Nephron (organoid): Measurements from ENCODE around the gene SNAPC2.
"Not testable (repeated sequence)": the region's sequence is repeated elsewhere in the genome, so short reads cannot be mapped to it uniquely, and the experiment has no call there.

ENCODE experiments used
- H3K27ac Mint-ChIP-seq, 3 experiments: 2 replicates each; pipeline ENCODE4 v1.8.0; 2020; ENCODE audit warnings: mixed read lengths in 3 of 3, mild to moderate bottlenecking in 2 of 3, moderate library complexity in 1 of 3
- H3K27me3 Mint-ChIP-seq: 2 replicates; pipeline ENCODE4 v1.8.0; 2021; ENCODE audit warnings: low read depth, mild to moderate bottlenecking, moderate library complexity, mixed read lengths
- H3K36me3 Mint-ChIP-seq: 2 replicates; pipeline ENCODE4 v1.8.0; 2020; ENCODE audit warnings: low read depth, mixed read lengths
- H3K4me1 Mint-ChIP-seq: 2 replicates; pipeline ENCODE4 v1.8.0; 2020; ENCODE audit warnings: mixed read lengths
- H3K4me3 Mint-ChIP-seq, 3 experiments: 2 replicates each; pipeline ENCODE4 v1.8.0; 2020; ENCODE audit warnings: mild to moderate bottlenecking in 3 of 3, mixed read lengths in 3 of 3, moderate library complexity in 2 of 3
- H3K9me3 Mint-ChIP-seq: 2 replicates; pipeline ENCODE4 v1.8.0; 2020; ENCODE audit warnings: mixed read lengths
- TF ChIP-seq, protein P1 (sequence below), 3 experiments: fragments of 200-600 bp; sonication (generic); IDR thresholded peaks; one replicate each; pipeline ENCODE4 v1.5.0; 2021; ENCODE audit warnings: antibody characterized with exemption in 3 of 3; ENCODE audit not compliant: unreplicated experiment in 3 of 3

Gene SNAPC2

DNA sequence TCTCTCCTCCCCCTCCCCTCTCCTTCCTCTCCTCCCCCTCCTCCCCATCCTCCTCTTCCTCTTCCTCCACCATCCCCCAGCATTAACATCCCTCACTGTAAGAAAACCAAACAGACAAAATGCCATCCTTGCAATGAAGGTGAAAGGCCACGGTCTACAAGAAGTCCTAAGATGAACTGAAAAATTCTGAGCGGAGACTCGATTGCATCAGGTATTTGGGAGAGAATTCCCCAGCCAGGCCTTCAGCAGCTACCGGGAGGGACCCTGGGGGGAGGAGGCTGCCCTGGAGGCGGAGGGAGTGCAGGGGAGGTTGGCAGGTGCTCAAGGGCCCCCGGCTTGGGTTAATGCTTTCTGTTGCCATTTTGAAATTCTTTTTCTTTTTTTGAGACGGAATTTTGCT is 33.4 kb downstream of the SNAPC2 start:
- Mint-ChIP-seq H3K4me3 (no peak overlapping the region), H3K27me3 (no peaks in the 10 kb centered on the region), H3K9me3 (no peaks in the 10 kb centered on the region), H3K4me1 (no peaks in the 10 kb centered on the region), H3K36me3 (peaks cover 9% of the 10 kb centered on the region), H3K27ac (peak overlapping the region in 1 of 3 experiments; percentile 21)
- TF ChIP-seq, protein P1, sequence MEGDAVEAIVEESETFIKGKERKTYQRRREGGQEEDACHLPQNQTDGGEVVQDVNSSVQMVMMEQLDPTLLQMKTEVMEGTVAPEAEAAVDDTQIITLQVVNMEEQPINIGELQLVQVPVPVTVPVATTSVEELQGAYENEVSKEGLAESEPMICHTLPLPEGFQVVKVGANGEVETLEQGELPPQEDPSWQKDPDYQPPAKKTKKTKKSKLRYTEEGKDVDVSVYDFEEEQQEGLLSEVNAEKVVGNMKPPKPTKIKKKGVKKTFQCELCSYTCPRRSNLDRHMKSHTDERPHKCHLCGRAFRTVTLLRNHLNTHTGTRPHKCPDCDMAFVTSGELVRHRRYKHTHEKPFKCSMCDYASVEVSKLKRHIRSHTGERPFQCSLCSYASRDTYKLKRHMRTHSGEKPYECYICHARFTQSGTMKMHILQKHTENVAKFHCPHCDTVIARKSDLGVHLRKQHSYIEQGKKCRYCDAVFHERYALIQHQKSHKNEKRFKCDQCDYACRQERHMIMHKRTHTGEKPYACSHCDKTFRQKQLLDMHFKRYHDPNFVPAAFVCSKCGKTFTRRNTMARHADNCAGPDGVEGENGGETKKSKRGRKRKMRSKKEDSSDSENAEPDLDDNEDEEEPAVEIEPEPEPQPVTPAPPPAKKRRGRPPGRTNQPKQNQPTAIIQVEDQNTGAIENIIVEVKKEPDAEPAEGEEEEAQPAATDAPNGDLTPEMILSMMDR (IDR thresholded peaks at IDR 0.05; ENCODE audit: unreplicated experiment in 3 of 3), result no peak

DNA sequence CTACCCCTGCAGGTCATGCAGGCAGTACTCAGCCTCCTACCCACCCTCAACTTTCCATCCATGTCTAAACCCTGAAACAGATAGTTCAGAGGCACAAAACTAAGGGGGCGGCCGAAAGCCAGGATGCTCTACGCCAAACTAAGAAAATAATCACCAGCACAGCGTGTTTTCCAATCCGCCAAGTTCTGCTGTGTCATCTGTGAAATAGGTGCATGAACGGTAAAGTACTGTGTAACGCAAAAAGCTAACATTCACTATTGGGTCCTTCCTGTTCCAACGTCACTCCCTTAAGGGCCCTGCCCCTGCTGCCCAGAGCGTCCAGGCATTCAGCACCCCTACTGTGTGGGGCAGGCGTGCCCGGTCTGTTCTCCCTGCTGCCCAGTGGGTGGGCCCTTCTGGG is 35.6 kb downstream of the SNAPC2 start:
- Mint-ChIP-seq H3K27me3 (no peaks in the 10 kb centered on the region), H3K4me3 (no peak overlapping the region), H3K9me3 (no peaks in the 10 kb centered on the region), H3K36me3 (peaks cover 16% of the 10 kb centered on the region), H3K4me1 (no peaks in the 10 kb centered on the region), H3K27ac (peak overlapping the region in 1 of 3 experiments; percentile 25)
- TF ChIP-seq, protein P1 (IDR thresholded peaks at IDR 0.05; ENCODE audit: unreplicated experiment in 3 of 3), result no peak

- Mint-ChIP-seq H3K27me3 (no peaks in the 10 kb centered on the region), H3K4me1 (no peaks in the 10 kb centered on the region), H3K9me3 (no peaks in the 10 kb centered on the region), H3K4me3 (no peak overlapping the region), H3K27ac (peak overlapping the region in 1 of 3 experiments; percentile 46), H3K36me3 (peaks cover 34% of the 10 kb centered on the region)
- TF ChIP-seq, protein P1 (IDR thresholded peaks at IDR 0.05; ENCODE audit: unreplicated experiment in 3 of 3), result no peak
Measured at GRCh38 chr19:7959211-7959610, 39.1 kb downstream of the SNAPC2 start.

DNA sequence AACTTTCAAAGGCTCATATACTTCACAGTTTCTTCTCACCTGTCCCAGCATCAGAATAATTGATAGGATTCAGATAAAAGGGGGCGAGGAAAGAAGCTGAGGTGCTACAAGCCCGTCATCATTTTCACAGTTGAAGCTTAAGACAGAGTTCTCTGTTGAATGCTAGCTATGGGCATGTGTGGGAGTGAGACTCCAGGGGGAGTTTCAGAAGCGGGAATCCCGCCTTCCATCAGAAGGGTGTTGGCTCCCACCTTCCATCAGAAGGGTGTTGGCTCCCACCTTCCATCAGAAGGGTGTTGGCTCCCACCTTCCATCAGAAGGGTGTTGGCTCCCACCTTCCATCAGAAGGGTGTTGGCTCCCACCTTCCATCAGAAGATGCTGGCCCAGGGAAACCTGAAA is 40.9 kb downstream of the SNAPC2 start:
- H3K36me3 Mint-ChIP-seq, result peaks cover 42% of the 10 kb centered on the region
- H3K9me3 Mint-ChIP-seq, H3K4me1 Mint-ChIP-seq, H3K27me3 Mint-ChIP-seq, H3K4me3 Mint-ChIP-seq: not testable (repeated sequence)
- peak overlapping the region in 1 of 3 experiments; percentile 28 for H3K27ac Mint-ChIP-seq

GRCh38 chr19:7961920-7962626 is 41.9 kb downstream of the SNAPC2 start:
- TF ChIP-seq, protein P1 (IDR thresholded peaks at IDR 0.05; ENCODE audit: unreplicated experiment in 3 of 3), result no peak
- Mint-ChIP-seq H3K9me3 (no peaks in the 10 kb centered on the region), H3K27me3 (no peaks in the 10 kb centered on the region)

GRCh38 chr19:7962644-7963268 is 42.6 kb downstream of the SNAPC2 start:
- TF ChIP-seq, protein P1 (IDR thresholded peaks at IDR 0.05; ENCODE audit: unreplicated experiment in 3 of 3), result no peak
- peaks cover 49% of the 10 kb centered on the region for H3K36me3 Mint-ChIP-seq
- no peaks in the 10 kb centered on the region for H3K27me3 Mint-ChIP-seq
- H3K4me3 Mint-ChIP-seq, result peak overlapping the region in 1 of 3 experiments; percentile 44
- peak overlapping the region; percentile 79 to 95 (median 83) for H3K27ac Mint-ChIP-seq
- no peaks in the 10 kb centered on the region for H3K4me1 Mint-ChIP-seq
- H3K9me3 Mint-ChIP-seq, result no peaks in the 10 kb centered on the region

More at GRCh38 chr19:7961920-7962626, 41.9 kb downstream of the SNAPC2 start:
- H3K4me1 Mint-ChIP-seq, result no peaks in the 10 kb centered on the region
- peak overlapping the region in 1 of 3 experiments; percentile 44 for H3K4me3 Mint-ChIP-seq
- H3K36me3 Mint-ChIP-seq, result peaks cover 44% of the 10 kb centered on the region
- H3K27ac Mint-ChIP-seq, result peak overlapping the region; percentile 79 to 95 (median 83)
